ENCODE data around the gene RNF181. TPM values are rescaled to one million over a fixed set of nuclear protein-coding genes. Genes with fewer than 3 reads are reported as not detected.

Gene RNF181
- total RNA-seq, 1 experiment from 2014 or later: 77.5 TPM

- Histone ChIP-seq H3K4me3 (replicated peaks in 1 of 2; ENCODE audit: low read depth in 1 of 2, low read length in 2 of 2) (no peak overlapping the region), H3K9ac (ENCODE audit: low read length) (no peak overlapping the region), H3K27ac (ENCODE audit: low read depth, low read length) (no peak overlapping the region), H3K9me3 (ENCODE audit: control insufficient read depth in 1 of 2, insufficient read depth in 1 of 2, low read depth in 1 of 2, low read length in 2 of 2) (no peaks in the 10 kb centered on the region), H3K79me2 (ENCODE audit: insufficient read depth, low read length) (peaks cover 39% of the 10 kb centered on the region; the same call in 1 of the 2 replicates), H3K9me2 (ENCODE audit: insufficient read depth) (no peaks in the 10 kb centered on the region), H3K27me3 (ENCODE audit: insufficient read depth, low read length) (no peaks in the 10 kb centered on the region), H2AFZ (ENCODE audit: low read depth, low read length, poor library complexity, severe bottlenecking) (no peak overlapping the region), H3K36me3 (ENCODE audit: control insufficient read depth in 1 of 2, insufficient read depth in 2 of 2, low read length in 2 of 2) (peaks cover 71 to 75% of the 10 kb centered on the region in 2 experiments), H3K4me1 (ENCODE audit: control insufficient read depth in 1 of 2, insufficient read depth in 2 of 2, low read length in 2 of 2) (no peaks in the 10 kb centered on the region), H4K20me1 (ENCODE audit: insufficient read depth) (no peaks in the 10 kb centered on the region), H3K4me2 (ENCODE audit: low read length) (no peak overlapping the region)
- ATAC-seq (no peak), DNase-seq (ENCODE audit: low read depth, low spot score) (no peak)
- BruUV-seq (replicated peaks): no TSS peak
- POLR2A ChIA-PET: interaction anchor here (0.5 kb wide), 1 partner anchor 69 kb away, joined by 3 read pairs; the partner anchor contains the start of gene VAMP8
- RAD21 ChIA-PET (ENCODE audit: low non-redundant PET in 1 of 2, low total read pairs in 2 of 2, uncharacterized antibody in 2 of 2, unreplicated experiment in 2 of 2): no interaction called here
- no peak for TF ChIP-seq FOSL1 (IDR thresholded peaks at IDR 0.05; ENCODE audit: low read depth)
- no peak for TF ChIP-seq YY1 (IDR thresholded peaks at IDR 0.05; ENCODE audit: extremely low read depth, insufficient replicate concordance, low read depth, low read length)
- TF ChIP-seq ZNF274 (IDR thresholded peaks at IDR 0.05; ENCODE audit: low read depth, low read length): no peak
- no peak for TF ChIP-seq CEBPB (IDR thresholded peaks at IDR 0.05; ENCODE audit: low read depth)
- TF ChIP-seq SIN3A (IDR thresholded peaks at IDR 0.05; ENCODE audit: low read depth): no peak
- TF ChIP-seq, protein P1, sequence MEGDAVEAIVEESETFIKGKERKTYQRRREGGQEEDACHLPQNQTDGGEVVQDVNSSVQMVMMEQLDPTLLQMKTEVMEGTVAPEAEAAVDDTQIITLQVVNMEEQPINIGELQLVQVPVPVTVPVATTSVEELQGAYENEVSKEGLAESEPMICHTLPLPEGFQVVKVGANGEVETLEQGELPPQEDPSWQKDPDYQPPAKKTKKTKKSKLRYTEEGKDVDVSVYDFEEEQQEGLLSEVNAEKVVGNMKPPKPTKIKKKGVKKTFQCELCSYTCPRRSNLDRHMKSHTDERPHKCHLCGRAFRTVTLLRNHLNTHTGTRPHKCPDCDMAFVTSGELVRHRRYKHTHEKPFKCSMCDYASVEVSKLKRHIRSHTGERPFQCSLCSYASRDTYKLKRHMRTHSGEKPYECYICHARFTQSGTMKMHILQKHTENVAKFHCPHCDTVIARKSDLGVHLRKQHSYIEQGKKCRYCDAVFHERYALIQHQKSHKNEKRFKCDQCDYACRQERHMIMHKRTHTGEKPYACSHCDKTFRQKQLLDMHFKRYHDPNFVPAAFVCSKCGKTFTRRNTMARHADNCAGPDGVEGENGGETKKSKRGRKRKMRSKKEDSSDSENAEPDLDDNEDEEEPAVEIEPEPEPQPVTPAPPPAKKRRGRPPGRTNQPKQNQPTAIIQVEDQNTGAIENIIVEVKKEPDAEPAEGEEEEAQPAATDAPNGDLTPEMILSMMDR (IDR thresholded peaks at IDR 0.05 in 2 of 3, conservative IDR thresholded peaks at IDR 0.05 in 1 of 3; ENCODE audit: borderline replicate concordance in 1 of 3, insufficient read depth in 1 of 3, low read depth in 2 of 3, low read length in 2 of 3): no peak
- TF ChIP-seq CBX3 (IDR thresholded peaks at IDR 0.05; ENCODE audit: low read depth): no peak
- TF ChIP-seq, protein P2, sequence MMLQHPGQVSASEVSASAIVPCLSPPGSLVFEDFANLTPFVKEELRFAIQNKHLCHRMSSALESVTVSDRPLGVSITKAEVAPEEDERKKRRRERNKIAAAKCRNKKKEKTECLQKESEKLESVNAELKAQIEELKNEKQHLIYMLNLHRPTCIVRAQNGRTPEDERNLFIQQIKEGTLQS (IDR thresholded peaks at IDR 0.05): no peak
- TF ChIP-seq ZBTB33 (IDR thresholded peaks at IDR 0.05; ENCODE audit: extremely low read depth, insufficient replicate concordance, low read length): no peak
- TF ChIP-seq ELF1 (IDR thresholded peaks at IDR 0.05; ENCODE audit: borderline replicate concordance, low read depth): no peak
- no peak for TF ChIP-seq JUND (IDR thresholded peaks at IDR 0.05)
- no peak for TF ChIP-seq POLR2A (IDR thresholded peaks at IDR 0.05; ENCODE audit: borderline replicate concordance, extremely low read depth, insufficient read depth, insufficient read length)
- TF ChIP-seq EZH2phosphoT487 (IDR thresholded peaks at IDR 0.05; ENCODE audit: borderline replicate concordance): no peak
- no peak for TF ChIP-seq REST (IDR thresholded peaks at IDR 0.05; ENCODE audit: low read depth)
- TF ChIP-seq EZH2 (IDR thresholded peaks at IDR 0.05): no peak
- TF ChIP-seq POLR2AphosphoS5 (IDR thresholded peaks at IDR 0.05; ENCODE audit: low read depth, low read length): no peak
- no peak for TF ChIP-seq EGR1 (IDR thresholded peaks at IDR 0.05; ENCODE audit: low read depth)
- TF ChIP-seq, protein P3, sequence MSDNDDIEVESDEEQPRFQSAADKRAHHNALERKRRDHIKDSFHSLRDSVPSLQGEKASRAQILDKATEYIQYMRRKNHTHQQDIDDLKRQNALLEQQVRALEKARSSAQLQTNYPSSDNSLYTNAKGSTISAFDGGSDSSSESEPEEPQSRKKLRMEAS (IDR thresholded peaks at IDR 0.05): no peak
- no peak for TF ChIP-seq TCF7L2 (IDR thresholded peaks at IDR 0.05; ENCODE audit: borderline replicate concordance, extremely low read depth, insufficient read depth, insufficient read length)
- intact Hi-C loops (cut with micrococcal nuclease): no loop called here
- CTCF ChIA-PET: interaction anchor here (1.3 kb wide), 1 partner anchor 9 kb away, joined by 3 read pairs; no protein-coding TSS in a partner anchor
These were observed 50.6 kb downstream of the RNF181 start for GRCh38 chr2:85646166-85646565.
